IPS-18c (cell line): ENCODE results near the gene PARD6B.
"Not testable (repeated sequence)": the region's sequence is repeated elsewhere in the genome, so short reads cannot be mapped to it uniquely, and the experiment has no call there.

Experiments used
- H3K4me3 ChIP-seq: 2 replicates; pipeline ENCODE4 v1.7.0; 2013; ENCODE audit warnings: low read depth, mild to moderate bottlenecking, low read length, moderate library complexity; ENCODE audit not compliant: insufficient read depth
- H3K9me3 ChIP-seq: one replicate; pipeline ENCODE4 v1.6.1; 2013; ENCODE audit warnings: mild to moderate bottlenecking, low read length, moderate library complexity; ENCODE audit not compliant: control insufficient read depth, insufficient read depth

PARD6B gene

GRCh38 chr20:50699688-50700087 is 31.7 kb upstream of the PARD6B start:
- Histone ChIP-seq H3K9me3 (no peaks in the 10 kb centered on the region), H3K4me3 (no peak overlapping the region)

DNA sequence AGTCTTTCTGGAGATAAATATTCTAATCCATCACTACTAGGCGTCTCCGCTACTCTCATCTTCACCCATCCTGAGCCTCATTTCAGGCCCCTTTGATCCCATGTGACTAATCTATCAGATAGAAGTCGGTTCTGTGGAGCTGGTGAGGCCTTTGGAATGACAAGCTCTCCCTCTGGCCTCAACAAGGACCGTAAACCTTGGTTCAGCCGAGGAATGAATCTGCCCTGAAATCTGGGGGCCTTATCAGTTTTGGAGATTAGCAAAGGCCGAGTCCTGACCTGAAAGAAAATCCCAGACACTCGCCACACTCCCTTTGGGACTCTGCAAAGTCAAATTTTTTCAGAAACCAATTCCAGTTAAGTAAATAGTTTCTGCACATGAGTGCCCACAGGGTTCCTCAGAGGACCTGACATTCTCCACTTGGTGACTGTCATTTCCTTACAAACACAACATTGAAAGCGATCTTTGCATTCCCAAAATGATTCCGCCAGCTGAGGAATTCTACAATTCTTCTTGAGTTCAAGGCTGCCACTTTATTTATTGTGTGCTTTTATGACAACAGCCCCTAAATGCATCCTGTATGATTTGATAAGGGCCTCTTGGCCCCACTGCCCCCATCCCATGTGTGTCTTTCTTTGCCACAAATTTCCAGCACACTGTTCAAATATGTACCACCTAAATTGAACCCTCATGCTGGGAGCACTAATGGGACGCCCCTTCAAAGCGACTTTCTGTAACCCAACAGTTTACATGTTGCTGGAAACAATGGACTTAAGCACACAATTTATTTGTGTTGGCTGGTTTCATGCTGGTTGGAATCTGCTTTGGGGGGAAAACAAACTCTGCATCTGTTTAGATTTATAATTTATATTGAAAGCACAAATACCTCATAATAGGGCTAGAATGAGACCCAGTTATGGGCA is 30.1 kb upstream of the PARD6B start:
- Histone ChIP-seq H3K9me3 (no peaks in the 10 kb centered on the region), H3K4me3 (no peak overlapping the region)

- not testable (repeated sequence) for H3K4me3 ChIP-seq, H3K9me3 ChIP-seq
These were observed 27.5 kb upstream of the PARD6B start for GRCh38 chr20:50703651-50704438.

GRCh38 chr20:50704514-50704913 is 26.9 kb upstream of the PARD6B start:
- H3K4me3 ChIP-seq: no peak overlapping the region
- no peaks in the 10 kb centered on the region for H3K9me3 ChIP-seq

DNA sequence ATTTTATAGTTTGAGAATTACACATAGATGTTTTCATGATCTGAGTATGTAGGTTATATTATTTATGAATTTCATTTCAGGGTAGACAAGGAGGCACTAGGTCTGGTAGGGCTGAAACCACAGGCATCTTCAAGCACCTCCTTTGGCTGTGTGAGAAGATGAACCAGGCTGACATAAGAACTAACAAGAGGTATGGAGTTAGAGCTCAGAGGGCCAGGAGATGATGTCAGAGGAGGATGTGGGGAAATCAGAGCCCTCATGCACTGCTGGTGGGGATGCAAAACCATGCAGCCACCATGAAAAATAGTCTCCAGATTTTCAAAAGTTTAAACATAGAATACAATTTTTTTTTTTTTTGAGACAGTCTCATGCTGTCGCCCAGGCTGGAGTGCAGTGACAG is 26.4 kb upstream of the PARD6B start:
- no peaks in the 10 kb centered on the region for H3K9me3 ChIP-seq
- no peak overlapping the region for H3K4me3 ChIP-seq

- no peak overlapping the region for H3K4me3 ChIP-seq
- no peaks in the 10 kb centered on the region for H3K9me3 ChIP-seq
These were observed 22.3 kb upstream of the PARD6B start for GRCh38 chr20:50708845-50709635.

GRCh38 chr20:50709636-50709973 is 21.8 kb upstream of the PARD6B start:
- Histone ChIP-seq H3K4me3 (no peak overlapping the region), H3K9me3 (no peaks in the 10 kb centered on the region)

DNA sequence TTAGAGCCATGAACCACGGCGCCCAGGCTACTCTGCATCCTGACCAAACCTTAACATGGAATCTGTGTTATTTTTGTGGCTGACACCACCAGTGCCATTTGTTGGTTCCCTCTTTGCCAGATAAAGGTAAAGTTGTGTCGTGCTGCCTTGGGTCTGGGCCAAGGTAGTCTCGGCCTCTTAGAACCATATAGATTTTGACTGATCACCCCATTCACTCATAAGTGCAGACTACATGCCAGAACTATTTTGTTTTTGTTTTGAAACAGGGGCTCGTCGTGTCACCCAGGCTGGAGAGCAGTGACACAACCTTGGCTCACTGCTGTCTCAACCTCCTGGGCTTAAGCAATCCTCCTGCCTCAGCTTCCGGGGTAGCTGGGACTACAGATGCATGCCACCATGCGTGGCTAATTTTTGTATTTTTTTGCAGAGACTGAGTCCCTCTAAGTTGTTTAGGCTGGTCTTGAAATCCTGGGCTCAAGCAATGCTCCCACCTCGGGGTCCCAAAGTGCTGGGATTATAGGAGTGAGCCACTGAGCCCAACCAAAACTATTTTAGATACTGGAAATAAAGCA is 20.8 kb upstream of the PARD6B start:
- Histone ChIP-seq H3K9me3 (no peaks in the 10 kb centered on the region), H3K4me3 (no peak overlapping the region; the same call in 1 of the 2 replicates)

DNA sequence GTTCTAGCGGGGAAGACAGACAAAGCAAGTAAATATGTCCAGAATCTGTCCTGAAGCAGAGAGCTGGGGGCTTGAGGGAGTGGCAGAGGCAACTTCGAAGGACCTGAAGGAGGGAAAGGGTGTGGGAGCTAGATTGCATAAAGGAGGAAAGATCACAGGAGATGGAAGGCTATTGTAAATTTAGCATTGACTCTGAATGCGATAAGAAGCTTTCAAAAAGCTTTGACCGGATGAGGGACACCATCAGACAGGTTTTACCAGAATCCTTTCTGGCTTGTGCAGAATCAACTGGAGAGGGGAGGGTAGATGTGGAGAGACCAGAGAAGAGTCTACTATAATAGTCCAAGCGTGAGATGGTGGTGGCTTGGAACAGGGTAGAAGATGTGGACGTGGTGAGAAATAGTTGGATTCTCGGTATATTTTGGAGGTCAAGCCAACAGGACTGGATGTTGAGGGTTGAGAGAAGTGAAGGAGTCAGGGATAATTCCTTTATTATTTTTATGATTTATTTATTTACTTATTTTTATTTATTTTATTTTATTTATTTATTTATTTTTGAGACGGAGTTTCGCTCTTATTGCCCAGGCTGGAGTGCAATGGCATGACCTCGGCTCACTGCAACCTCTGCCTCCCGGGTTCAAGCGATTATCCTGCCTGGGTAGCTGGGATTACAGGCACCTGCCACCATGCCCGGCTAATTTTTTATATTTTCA is 20.1 kb upstream of the PARD6B start:
- no peaks in the 10 kb centered on the region for H3K9me3 ChIP-seq
- H3K4me3 ChIP-seq: no peak overlapping the region

- Histone ChIP-seq H3K9me3 (no peaks in the 10 kb centered on the region), H3K4me3 (no peak overlapping the region)
These were observed 18.4 kb upstream of the PARD6B start for GRCh38 chr20:50712771-50713656.

DNA sequence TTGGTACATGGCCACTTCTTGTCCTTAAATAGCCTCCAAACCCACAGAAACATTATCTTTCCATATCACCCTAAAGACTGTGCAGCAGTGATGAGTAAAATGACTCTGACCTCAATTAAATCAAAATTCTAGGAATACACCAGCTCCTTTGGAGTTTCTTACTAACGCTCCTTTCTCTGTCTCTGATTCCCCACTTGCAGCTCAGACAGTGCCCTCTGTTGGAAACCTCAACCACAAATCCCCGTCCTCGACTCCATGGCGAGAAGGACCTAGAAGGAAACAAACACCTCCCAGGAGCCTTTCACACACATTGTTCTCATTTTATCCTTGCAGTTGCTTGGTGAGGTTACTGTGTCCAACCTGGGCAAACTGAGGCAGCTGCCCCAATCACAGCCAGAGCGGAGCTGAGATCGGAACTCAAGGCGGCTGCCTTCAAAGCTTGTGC is 17.7 kb upstream of the PARD6B start:
- Histone ChIP-seq H3K9me3 (no peaks in the 10 kb centered on the region), H3K4me3 (no peak overlapping the region)

- H3K4me3 ChIP-seq, H3K9me3 ChIP-seq: not testable (repeated sequence)
These were observed 17.0 kb upstream of the PARD6B start for GRCh38 chr20:50714426-50714825.

DNA sequence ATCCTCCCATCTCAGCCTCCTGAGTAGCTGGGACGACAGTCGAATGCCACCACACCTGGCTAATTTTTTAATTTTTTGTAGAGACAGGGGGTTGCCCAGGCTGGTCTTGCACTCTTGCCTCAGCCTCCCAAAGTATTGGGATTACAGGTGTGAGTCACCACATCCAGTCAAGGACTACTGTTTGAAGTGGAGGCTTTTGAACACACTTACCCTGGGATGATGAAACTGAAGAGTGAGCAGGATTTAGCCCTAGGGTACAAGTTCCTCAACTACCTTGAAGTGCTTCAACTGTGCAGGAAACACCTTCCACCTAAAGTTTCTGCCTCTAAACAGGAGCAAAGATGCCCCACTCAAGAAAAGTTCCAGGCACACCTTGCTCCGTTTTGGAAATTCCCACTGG is 15.7 kb upstream of the PARD6B start:
- no peak overlapping the region for H3K4me3 ChIP-seq
- peaks cover under 1% of the 10 kb centered on the region for H3K9me3 ChIP-seq

- Histone ChIP-seq H3K4me3 (no peak overlapping the region), H3K9me3 (peaks cover 2% of the 10 kb centered on the region)
These were observed 14.9 kb upstream of the PARD6B start for GRCh38 chr20:50716518-50716917.

DNA sequence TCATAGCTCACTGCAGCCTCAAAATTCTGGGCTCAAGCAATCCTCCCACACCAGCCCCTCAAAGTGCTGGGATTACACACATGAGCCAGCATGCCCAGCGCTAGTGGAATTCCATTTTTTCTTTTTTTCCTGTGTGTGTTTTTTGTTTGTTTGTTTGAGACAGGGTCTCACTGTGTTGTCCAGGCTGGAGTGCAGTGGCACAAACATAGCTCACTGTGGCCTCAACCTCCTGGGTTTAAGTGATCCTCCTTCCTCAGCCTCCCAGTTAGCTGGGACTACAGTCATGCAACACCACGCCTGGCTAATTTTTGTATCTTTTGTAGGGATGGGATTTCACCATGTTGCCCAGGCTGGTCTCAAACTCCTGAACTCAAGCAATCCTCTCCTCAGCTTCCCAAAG is 14.1 kb upstream of the PARD6B start:
- H3K4me3 ChIP-seq: no peak overlapping the region
- H3K9me3 ChIP-seq: peaks cover 2% of the 10 kb centered on the region
